PC-9 (cell line): ENCODE data around the gene ST6GALNAC3. TPM values are rescaled to one million over a fixed set of nuclear protein-coding genes. Genes with fewer than 3 reads are reported as not detected.

Experiments used
- BruUV-seq: library from RNA; stranded (reverse); fragments of 400-500 nt; replicated peaks from 2 replicates; lab custom pipeline; 2021; lab: Mats Ljungman, UMichigan
- CTCF ChIA-PET: fragments of 300-600 bp; sonication (Branson Sonifier 250); formaldehyde crosslinking; loops from one replicate; lab custom pipeline; 2022; ENCODE audit warnings: antibody characterized with exemption; lab: Charles Lee
- POLR2A ChIA-PET: fragments of 300-600 bp; sonication (Branson Sonifier 250); formaldehyde crosslinking; loops from one replicate; lab custom pipeline; 2022; ENCODE audit warnings: antibody characterized with exemption; ENCODE audit not compliant: unreplicated experiment; lab: Charles Lee
- DNase-seq, 2 experiments: peaks; one replicate each; pipeline versions ENCODE4 v3.0.0 to v3.0.0-alpha.2; 2015 to 2022; ENCODE audit warnings: mixed read lengths in 1 of 2
- H2AFZ ChIP-seq: fragments of 200-600 bp; sonication (generic); 2 replicates; pipeline ENCODE4 v1.8.1; 2017; ENCODE audit warnings: antibody characterized with exemption
- H3F3A ChIP-seq: fragments of 200-600 bp; sonication (generic); 2 replicates; pipeline ENCODE4 v1.8.1; 2017; ENCODE audit warnings: antibody characterized with exemption, mild to moderate bottlenecking, low read depth; ENCODE audit not compliant: insufficient read depth
- H3K27ac ChIP-seq: fragments of 200-600 bp; sonication (generic); 2 replicates; pipeline ENCODE4 v1.6.1; 2016; ENCODE audit warnings: mixed run types
- H3K27me3 ChIP-seq: fragments of 200-600 bp; sonication (generic); 2 replicates; pipeline ENCODE4 v1.6.1; 2016; ENCODE audit warnings: low read depth, mixed run types; ENCODE audit not compliant: insufficient read depth
- H3K36me3 ChIP-seq: fragments of 200-600 bp; sonication (generic); 2 replicates; pipeline ENCODE4 v1.6.1; 2016; ENCODE audit warnings: low read depth, mixed run types
- H3K4me1 ChIP-seq: fragments of 200-600 bp; sonication (generic); replicated peaks from 2 replicates; pipeline ENCODE4 v1.6.1; 2016; ENCODE audit warnings: mixed run types; ENCODE audit not compliant: insufficient read depth
- H3K4me2 ChIP-seq: fragments of 200-600 bp; sonication (generic); 2 replicates; pipeline ENCODE4 v1.6.1; 2017; ENCODE audit warnings: mixed run types
- H3K4me3 ChIP-seq: fragments of 200-600 bp; sonication (generic); 2 replicates; pipeline ENCODE4 v1.6.1; 2016; ENCODE audit warnings: mixed run types
- H3K79me2 ChIP-seq: fragments of 200-600 bp; sonication (generic); 2 replicates; pipeline ENCODE4 v1.6.1; 2017; ENCODE audit warnings: low read depth, mixed run types
- H3K9me2 ChIP-seq: fragments of 200-600 bp; sonication (generic); 2 replicates; pipeline ENCODE4 v1.8.1; 2017; ENCODE audit warnings: mild to moderate bottlenecking; ENCODE audit not compliant: insufficient read depth
- H3K9me3 ChIP-seq: fragments of 200-600 bp; sonication (generic); 2 replicates; pipeline ENCODE4 v1.8.1; 2016; ENCODE audit warnings: low read depth; ENCODE audit not compliant: insufficient read depth
- H4K20me1 ChIP-seq: fragments of 200-600 bp; sonication (generic); 2 replicates; pipeline ENCODE4 v1.8.1; 2017; ENCODE audit not compliant: insufficient read depth
- EZH2 ChIP-seq: fragments of 200-600 bp; sonication (generic); IDR thresholded peaks from 2 replicates; pipeline ENCODE4 v1.8.0; 2017; ENCODE audit warnings: antibody characterized with exemption, low read depth
- intact Hi-C: fragments of 100-400 bp; cut with micrococcal nuclease; formaldehyde crosslinking; loops from one replicate; pipeline ENCODE4 v1.10.0; 2022; ENCODE audit not compliant: unreplicated experiment
- total RNA-seq: library from RNA; stranded (reverse); gene quantifications from 2 replicates; pipeline ENCODE4 v1.2.3, GENCODE V29; 2021
- TF ChIP-seq, protein P1 (sequence below): fragments of 200-600 bp; sonication (generic); conservative IDR thresholded peaks from 2 replicates; pipeline ENCODE4 v1.6.1; 2017; ENCODE audit warnings: mixed run types, antibody characterized with exemption, mild to moderate bottlenecking, moderate library complexity

Gene ST6GALNAC3
- total RNA-seq, 1 experiment from 2014 or later, result 0.04 TPM

DNA sequence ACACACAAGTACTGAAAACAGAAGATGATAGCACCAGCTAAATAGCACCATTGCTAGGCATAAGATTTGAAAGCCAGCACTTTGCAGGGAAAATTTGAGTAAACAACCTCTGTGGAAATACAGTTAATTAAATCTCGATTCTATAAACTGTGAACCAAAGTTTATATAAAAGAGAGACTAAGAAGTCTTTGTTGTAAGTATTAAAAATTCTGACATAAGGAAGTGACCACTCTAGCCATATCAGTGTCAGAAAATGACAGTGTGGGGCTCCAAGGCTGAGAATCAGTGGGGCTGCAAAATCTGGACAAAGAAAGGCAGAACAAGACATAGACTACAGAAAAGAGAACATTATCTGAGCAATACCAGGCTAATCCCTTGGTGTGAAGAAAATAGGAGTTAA is 292.2 kb downstream of the ST6GALNAC3 start:
- Histone ChIP-seq H4K20me1 (no peaks in the 10 kb centered on the region), H2AFZ (no peak overlapping the region), H3K36me3 (no peaks in the 10 kb centered on the region), H3K4me1 (no peaks in the 10 kb centered on the region), H3F3A (no peaks in the 10 kb centered on the region), H3K27me3 (no peaks in the 10 kb centered on the region), H3K9me3 (no peaks in the 10 kb centered on the region), H3K79me2 (no peaks in the 10 kb centered on the region), H3K27ac (no peak overlapping the region), H3K9me2 (no peaks in the 10 kb centered on the region), H3K4me3 (no peak overlapping the region), H3K4me2 (no peak overlapping the region)
- intact Hi-C loops, result no loop called here
- BruUV-seq, result no TSS peak
- DNase-seq, result no peak
- no peak for TF ChIP-seq EZH2
- TF ChIP-seq, protein P1, sequence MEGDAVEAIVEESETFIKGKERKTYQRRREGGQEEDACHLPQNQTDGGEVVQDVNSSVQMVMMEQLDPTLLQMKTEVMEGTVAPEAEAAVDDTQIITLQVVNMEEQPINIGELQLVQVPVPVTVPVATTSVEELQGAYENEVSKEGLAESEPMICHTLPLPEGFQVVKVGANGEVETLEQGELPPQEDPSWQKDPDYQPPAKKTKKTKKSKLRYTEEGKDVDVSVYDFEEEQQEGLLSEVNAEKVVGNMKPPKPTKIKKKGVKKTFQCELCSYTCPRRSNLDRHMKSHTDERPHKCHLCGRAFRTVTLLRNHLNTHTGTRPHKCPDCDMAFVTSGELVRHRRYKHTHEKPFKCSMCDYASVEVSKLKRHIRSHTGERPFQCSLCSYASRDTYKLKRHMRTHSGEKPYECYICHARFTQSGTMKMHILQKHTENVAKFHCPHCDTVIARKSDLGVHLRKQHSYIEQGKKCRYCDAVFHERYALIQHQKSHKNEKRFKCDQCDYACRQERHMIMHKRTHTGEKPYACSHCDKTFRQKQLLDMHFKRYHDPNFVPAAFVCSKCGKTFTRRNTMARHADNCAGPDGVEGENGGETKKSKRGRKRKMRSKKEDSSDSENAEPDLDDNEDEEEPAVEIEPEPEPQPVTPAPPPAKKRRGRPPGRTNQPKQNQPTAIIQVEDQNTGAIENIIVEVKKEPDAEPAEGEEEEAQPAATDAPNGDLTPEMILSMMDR, result no peak
- ChIA-PET POLR2A (no interaction called here), CTCF (no interaction called here)

DNA sequence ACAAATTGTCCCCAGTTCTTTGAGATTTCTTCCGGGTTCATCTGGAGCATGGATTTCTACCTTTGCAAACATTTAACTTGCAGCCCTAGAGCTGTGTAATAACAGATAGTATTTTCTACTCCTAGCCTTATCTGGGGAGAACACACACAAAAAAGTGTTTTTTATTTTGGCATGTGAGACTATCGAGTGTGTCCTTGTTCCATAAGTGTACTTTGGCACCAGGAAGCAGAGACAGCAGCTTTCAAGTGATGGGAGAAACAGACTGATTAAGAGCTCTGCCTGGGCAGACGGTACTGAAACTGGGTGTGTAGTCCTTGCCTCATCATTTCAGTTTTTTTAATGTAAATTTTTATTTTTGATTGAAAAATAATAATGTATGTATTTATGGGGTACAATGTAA is 297.4 kb downstream of the ST6GALNAC3 start:
- H3K4me1 ChIP-seq, result no peaks in the 10 kb centered on the region
- no peaks in the 10 kb centered on the region for H3K79me2 ChIP-seq
- no peaks in the 10 kb centered on the region for H3K27me3 ChIP-seq
- intact Hi-C loops, result no loop called here
- no peaks in the 10 kb centered on the region for H3K36me3 ChIP-seq
- H3K4me3 ChIP-seq, result no peak overlapping the region
- H3K27ac ChIP-seq, result no peak overlapping the region
- no peaks in the 10 kb centered on the region for H3K9me2 ChIP-seq
- H3F3A ChIP-seq, result no peaks in the 10 kb centered on the region
- H2AFZ ChIP-seq, result no peak overlapping the region
- POLR2A ChIA-PET, result no interaction called here
- DNase-seq, result no peak
- CTCF ChIA-PET, result no interaction called here
- no TSS peak for BruUV-seq
- H4K20me1 ChIP-seq, result no peaks in the 10 kb centered on the region
- TF ChIP-seq EZH2, result no peak
- TF ChIP-seq, protein P1, result no peak
- no peaks in the 10 kb centered on the region for H3K9me3 ChIP-seq
- no peak overlapping the region for H3K4me2 ChIP-seq

DNA sequence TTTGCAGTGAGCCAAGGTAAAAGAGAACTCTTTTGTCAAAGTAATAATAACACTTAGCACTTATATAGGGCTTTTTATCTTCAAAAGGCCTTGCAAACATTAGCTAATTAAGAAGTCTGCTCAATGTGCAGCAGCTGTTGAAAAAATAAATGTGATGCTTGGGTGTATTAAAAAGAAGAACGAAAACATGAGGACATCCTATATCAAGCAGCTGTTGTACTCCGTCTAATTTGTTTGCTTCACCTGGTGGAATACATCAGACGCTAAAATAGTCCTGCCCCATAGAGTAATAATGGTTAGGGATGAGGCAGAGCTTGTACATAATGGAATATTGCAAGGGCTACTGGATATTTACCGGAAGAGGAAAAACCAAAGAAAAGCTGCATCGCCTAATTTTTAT is 299.5 kb downstream of the ST6GALNAC3 start:
- BruUV-seq, result no TSS peak
- DNase-seq, result no peak
- ChIA-PET POLR2A (no interaction called here), CTCF (no interaction called here)
- H3K27ac ChIP-seq, result no peak overlapping the region
- intact Hi-C loops, result no loop called here
- no peaks in the 10 kb centered on the region for H3K9me3 ChIP-seq
- no peaks in the 10 kb centered on the region for H3K4me1 ChIP-seq
- H3K9me2 ChIP-seq, result no peaks in the 10 kb centered on the region
- no peaks in the 10 kb centered on the region for H3F3A ChIP-seq
- H3K79me2 ChIP-seq, result no peaks in the 10 kb centered on the region
- no peak overlapping the region for H3K4me3 ChIP-seq
- no peak overlapping the region for H3K4me2 ChIP-seq
- no peak overlapping the region for H2AFZ ChIP-seq
- no peaks in the 10 kb centered on the region for H3K36me3 ChIP-seq
- no peaks in the 10 kb centered on the region for H3K27me3 ChIP-seq
- TF ChIP-seq EZH2, result no peak
- TF ChIP-seq, protein P1, result no peak
- H4K20me1 ChIP-seq, result no peaks in the 10 kb centered on the region
